Stimulated activated CD8-positive, alpha-beta memory T cell treated with anti-CD3 and anti-CD28 coated beads, Interleukin-4, amount 100 ng/mL, for 1 hour (primary cell): Measurements from ENCODE around the gene ZNF398.

Source experiments
- DNase-seq, 2 donors: peaks; one replicate each; pipeline ENCODE4 v3.0.0-alpha.2; 2020; ENCODE audit warnings: low read depth in 2 of 2, low spot score in 1 of 2

ZNF398 gene

GRCh38 chr7:149147752-149148653 is 750 bp downstream of the ZNF398 start:
- DNase-seq, result peak; percentile 30 to 33

DNA sequence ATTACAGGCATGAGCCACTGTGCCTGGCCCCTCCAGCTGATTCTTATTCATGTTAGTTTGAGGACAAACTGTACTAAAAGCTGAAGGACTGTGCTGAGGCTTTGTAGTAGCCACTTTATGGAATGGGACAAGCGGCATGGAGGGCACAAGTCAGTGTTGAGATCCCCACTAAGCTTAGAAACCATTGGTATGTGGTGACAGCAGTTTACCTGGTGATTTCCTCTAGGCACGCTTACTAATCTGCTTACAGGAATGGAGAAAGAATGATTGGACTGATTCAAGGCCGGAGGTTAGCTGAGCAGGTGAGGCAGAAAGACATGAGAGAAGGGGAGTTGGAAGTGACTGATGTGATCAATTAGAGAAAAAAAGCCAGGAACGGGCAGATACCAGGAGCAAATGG is 3.7 kb downstream of the ZNF398 start:
- no peak for DNase-seq

- no peak for DNase-seq
These were observed 6.1 kb downstream of the ZNF398 start for GRCh38 chr7:149153346-149153745.

DNA sequence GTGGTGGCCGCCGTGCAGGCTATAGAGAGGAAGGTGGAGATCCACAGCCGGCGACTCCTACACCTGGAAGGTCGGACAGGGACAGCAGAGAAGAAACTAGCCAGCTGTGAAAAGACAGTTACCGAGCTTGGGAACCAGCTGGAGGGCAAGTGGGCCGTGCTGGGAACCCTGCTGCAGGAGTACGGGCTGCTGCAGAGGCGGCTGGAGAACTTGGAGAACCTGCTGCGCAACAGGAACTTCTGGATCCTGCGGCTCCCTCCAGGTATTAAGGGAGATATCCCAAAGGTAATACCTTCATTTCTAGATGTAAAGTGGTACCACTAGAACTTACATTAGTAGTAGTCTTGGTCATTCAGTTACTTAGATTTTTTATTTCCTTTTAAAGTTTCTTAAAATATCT is 6.8 kb downstream of the ZNF398 start:
- DNase-seq, result no peak

DNA sequence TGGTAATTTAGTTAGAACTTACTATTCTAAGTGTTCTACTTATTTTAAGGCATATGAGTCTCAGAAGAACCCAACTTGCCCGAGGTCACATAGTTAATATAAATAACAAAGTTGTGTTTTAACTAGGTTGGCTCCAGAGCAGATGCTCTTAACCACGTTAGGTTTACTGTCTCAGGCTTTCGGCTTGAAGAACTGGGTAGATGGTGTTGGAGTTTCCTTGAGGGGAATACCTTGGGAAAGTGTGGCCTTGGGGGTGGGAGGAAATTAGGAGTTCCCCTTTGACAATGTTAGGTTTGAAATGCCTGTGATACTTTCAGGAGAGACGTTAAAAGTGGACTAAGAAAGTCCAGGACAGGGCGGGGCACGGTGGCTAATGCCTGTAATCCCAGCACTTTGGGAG is 9.6 kb downstream of the ZNF398 start:
- DNase-seq, result no peak

- no peak for DNase-seq
These were observed 14.1 kb downstream of the ZNF398 start for GRCh38 chr7:149161241-149161848.

GRCh38 chr7:149166142-149166541 is 18.9 kb downstream of the ZNF398 start:
- no peak for DNase-seq

DNA sequence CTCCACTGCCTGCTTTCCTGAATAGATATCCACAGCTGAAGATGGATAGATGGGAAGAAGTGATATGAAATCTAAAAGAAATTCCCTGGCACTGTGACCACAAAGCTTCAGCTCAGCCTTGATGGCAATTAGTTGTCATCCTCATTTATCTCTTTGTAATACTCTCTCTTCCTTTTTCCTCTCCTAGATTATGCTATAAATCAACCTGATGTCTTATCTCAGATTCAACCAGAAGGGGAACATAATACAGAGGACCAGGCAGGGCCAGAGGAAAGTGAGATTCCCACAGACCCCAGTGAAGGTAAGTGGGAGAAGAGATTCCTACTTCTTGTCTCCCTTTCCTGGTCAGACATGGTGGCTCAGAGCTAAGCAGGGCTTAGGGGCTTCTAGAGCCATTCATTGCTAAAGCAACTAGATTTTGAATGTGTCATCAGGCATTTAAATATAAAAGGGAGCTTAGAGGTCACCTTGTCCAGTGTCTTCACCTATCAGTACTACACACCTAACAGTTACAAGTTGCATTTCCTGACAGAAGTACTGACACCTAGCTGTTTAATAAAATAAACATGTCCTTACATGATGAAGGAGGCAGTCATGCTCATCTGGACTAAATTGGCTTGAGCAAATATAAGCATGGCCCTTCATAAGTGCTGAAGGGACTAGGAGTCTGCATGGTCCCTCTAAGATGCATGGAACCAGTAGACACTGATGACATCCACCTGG is 19.5 kb downstream of the ZNF398 start:
- no peak for DNase-seq

- DNase-seq, result no peak
These were observed 24.8 kb downstream of the ZNF398 start for GRCh38 chr7:149171892-149172533.

DNA sequence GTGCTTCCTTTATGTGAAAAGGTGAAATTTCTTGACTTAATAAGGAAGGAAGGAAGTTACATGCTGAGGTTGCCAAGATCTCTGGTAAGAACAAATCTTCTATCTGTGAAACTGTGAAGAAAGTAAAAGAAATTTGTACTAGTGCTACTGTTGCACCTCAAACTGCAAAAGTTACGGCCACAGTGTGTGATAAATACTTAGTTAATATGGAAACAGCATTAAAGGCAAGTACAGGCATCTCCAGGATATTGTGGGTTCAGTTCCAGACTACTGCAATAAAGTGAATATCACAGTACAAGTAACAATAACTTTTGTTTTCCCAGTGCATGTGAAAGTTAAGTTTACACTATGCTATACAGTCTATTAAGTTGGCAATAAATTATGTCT is 25.3 kb downstream of the ZNF398 start:
- DNase-seq, result no peak

- no peak for DNase-seq
These were observed 27.9 kb downstream of the ZNF398 start for GRCh38 chr7:149175150-149175549.

DNA sequence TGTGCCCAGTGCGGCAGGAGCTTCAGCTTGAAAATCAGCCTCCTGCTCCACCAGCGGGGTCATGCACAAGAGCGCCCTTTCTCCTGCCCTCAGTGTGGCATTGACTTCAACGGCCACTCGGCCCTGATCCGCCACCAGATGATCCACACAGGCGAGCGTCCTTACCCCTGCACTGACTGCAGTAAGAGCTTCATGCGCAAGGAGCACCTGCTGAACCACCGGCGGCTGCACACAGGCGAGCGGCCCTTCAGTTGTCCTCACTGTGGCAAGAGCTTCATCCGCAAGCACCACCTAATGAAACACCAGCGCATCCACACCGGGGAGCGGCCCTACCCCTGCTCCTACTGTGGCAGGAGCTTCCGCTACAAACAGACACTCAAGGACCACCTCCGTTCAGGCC is 32.0 kb downstream of the ZNF398 start:
- DNase-seq, result no peak

DNA sequence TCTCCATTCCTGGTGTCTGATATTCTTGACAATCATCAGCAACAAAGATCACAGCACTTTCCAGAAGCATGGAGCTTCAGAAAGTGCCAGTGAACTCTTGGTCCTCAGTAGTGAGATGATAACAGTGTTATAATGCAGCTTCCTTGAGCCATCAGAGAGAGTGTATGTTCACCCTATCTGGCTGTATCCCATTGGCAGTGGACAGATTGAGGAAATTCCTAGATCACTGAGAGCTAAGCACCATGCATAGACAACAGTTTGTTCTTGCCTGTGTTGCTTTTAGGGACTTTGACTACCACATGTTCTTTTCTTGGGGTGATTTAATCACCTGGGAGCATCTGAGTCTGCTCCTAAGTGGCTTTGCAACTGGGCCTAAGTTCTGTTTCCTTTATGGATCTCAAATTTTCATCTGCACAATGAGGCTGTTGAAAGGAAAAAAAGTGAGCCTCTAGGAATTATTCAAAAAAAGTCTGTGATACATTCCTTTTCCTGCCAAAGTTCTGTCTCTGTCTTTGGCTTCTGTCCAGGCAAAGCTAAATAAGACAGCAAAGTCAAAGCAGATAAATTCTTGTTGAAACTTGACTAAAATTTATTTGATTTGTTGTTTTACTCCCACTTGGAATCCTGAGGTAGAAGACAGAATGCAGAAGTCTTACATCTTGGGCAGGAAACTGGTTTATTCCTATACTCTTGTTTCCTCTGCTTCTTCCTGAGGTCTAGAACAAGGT is 33.6 kb downstream of the ZNF398 start:
- DNase-seq, result no peak

- DNase-seq, result no peak
These were observed 34.2 kb downstream of the ZNF398 start for GRCh38 chr7:149181450-149181790.

- no peak for DNase-seq
These were observed 37.0 kb downstream of the ZNF398 start for GRCh38 chr7:149184274-149184673.

- DNase-seq, result no peak
These were observed 41.0 kb downstream of the ZNF398 start for GRCh38 chr7:149188213-149188612.

- DNase-seq, result no peak
These were observed 41.5 kb downstream of the ZNF398 start for GRCh38 chr7:149188637-149189259.

- DNase-seq, result no peak
These were observed 44.6 kb downstream of the ZNF398 start for GRCh38 chr7:149191851-149192250.

DNA sequence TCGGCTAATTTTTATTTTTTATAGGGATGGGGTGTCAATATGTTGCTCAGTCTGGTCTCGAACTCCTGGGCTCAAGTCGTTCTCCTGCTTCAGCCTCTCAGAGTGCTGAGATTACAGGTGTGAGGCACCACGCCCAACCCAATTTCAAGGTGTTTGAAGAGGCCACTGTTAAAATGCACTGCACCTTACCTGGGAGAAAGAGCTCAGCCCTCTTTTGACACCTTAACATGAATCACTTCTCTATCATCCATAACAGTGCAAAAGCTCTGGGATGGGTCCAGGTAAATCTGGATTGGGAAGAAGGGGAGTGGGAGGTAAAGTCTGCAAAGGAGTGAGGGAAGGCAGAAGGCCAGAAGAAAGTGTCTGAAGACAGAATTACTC is 47.5 kb downstream of the ZNF398 start:
- DNase-seq, result no peak
